ENCODE measurements around the gene HLA-DMA. TPM values are rescaled to one million over a fixed set of nuclear protein-coding genes. Genes with fewer than 3 reads are reported as not detected.

Gene HLA-DMA
- total and polyA plus RNA-seq, 12 donors: 8.5 to 269 (median 123) TPM

- peaks cover 3 to 44% of the 10 kb centered on the region in 2 donors for H3K36me3 ChIP-seq (replicated peaks in 1 of 2)
Observed at GRCh38 chr6:32972353-32973143, 19.7 kb upstream of the HLA-DMA start.

GRCh38 chr6:32971581-32972352, 18.9 kb upstream of the HLA-DMA start:
- peaks cover 1 to 36% of the 10 kb centered on the region in 2 donors for H3K36me3 ChIP-seq (replicated peaks in 1 of 2)
- peaks cover 29 to 31% of the 10 kb centered on the region in 2 donors for H3K4me1 ChIP-seq (replicated peaks in 1 of 2)
- DNase-seq: peak; percentile 99 to 100 (median 100)
- 0 to 1% (median 0%) methylated on average over 23 to 58 of the region's 58 CpGs for WGBS, 4 donors
- intact Hi-C loops (cut with DNase I): loop anchor here in 1 of 2 donors (5.0 kb wide), 1 partner anchor 79 kb away; no protein-coding TSS in a partner anchor
- TF ChIP-seq CTCF (IDR thresholded peaks at IDR 0.05): peak in 2 of 6 experiments; percentile 12 to 38
- TF ChIP-seq POLR2A (IDR thresholded peaks at IDR 0.05): peak; percentile 99
- H3K27ac ChIP-seq: peak overlapping the region; percentile 99 to 100 (median 100)
- peak overlapping the region; percentile 78 to 90 (median 88) for H3K4me3 ChIP-seq
- H3K27me3 ChIP-seq: no peaks in the 10 kb centered on the region
- no peaks in the 10 kb centered on the region for H3K9me3 ChIP-seq (replicated peaks in 1 of 3)

More at GRCh38 chr6:32972353-32973143, 19.7 kb upstream of the HLA-DMA start:
- TF ChIP-seq POLR2A (IDR thresholded peaks at IDR 0.05): no peak
- no peak for TF ChIP-seq CTCF (IDR thresholded peaks at IDR 0.05)
- Histone ChIP-seq H3K27ac (peak overlapping the region in 4 of 5 donors; percentile 43 to 100 (median 85)), H3K27me3 (no peaks in the 10 kb centered on the region), H3K4me1 (replicated peaks in 1 of 2) (peaks cover 28 to 32% of the 10 kb centered on the region in 2 donors), H3K9me3 (replicated peaks in 1 of 3) (no peaks in the 10 kb centered on the region), H3K4me3 (peak overlapping the region; percentile 48 to 87 (median 82))
- WGBS, 4 donors: 0 to 1% (median 0%) methylated on average over 14 to 70 of the region's 70 CpGs
- peak in 3 of 7 donors; percentile 40 to 53 (median 49) for DNase-seq
- intact Hi-C loops (cut with DNase I): loop anchor here in 1 of 2 donors (5.0 kb wide), 1 partner anchor 80 kb away; no protein-coding TSS in a partner anchor

- H3K4me3 ChIP-seq: peak overlapping the region; percentile 73 to 90 (median 82)
- H3K9me3 ChIP-seq (replicated peaks in 1 of 3): no peaks in the 10 kb centered on the region
- H3K27ac ChIP-seq: peak overlapping the region; percentile 99 to 100 (median 100)
- intact Hi-C loops (cut with DNase I): loop anchor here in 1 of 2 donors (5.0 kb wide), 1 partner anchor 79 kb away; no protein-coding TSS in a partner anchor
- no peak for TF ChIP-seq POLR2A (IDR thresholded peaks at IDR 0.05)
- peak in 1 of 6 experiments; percentile 7 for TF ChIP-seq CTCF (IDR thresholded peaks at IDR 0.05)
- 0% methylated on average over 14 to 15 of the region's 15 CpGs for WGBS, 4 donors
- H3K36me3 ChIP-seq (replicated peaks in 1 of 2): peaks cover 0 to 30% of the 10 kb centered on the region in 2 donors
- H3K27me3 ChIP-seq: no peaks in the 10 kb centered on the region
- DNase-seq: no peak
- peaks cover 27 to 31% of the 10 kb centered on the region in 2 donors for H3K4me1 ChIP-seq (replicated peaks in 1 of 2)
Observed at GRCh38 chr6:32971242-32971580, 18.3 kb upstream of the HLA-DMA start.

Measured in adrenal gland (tissue), 12 donors.